ENCODE data around the gene MEGF6.

Gene MEGF6

DNA sequence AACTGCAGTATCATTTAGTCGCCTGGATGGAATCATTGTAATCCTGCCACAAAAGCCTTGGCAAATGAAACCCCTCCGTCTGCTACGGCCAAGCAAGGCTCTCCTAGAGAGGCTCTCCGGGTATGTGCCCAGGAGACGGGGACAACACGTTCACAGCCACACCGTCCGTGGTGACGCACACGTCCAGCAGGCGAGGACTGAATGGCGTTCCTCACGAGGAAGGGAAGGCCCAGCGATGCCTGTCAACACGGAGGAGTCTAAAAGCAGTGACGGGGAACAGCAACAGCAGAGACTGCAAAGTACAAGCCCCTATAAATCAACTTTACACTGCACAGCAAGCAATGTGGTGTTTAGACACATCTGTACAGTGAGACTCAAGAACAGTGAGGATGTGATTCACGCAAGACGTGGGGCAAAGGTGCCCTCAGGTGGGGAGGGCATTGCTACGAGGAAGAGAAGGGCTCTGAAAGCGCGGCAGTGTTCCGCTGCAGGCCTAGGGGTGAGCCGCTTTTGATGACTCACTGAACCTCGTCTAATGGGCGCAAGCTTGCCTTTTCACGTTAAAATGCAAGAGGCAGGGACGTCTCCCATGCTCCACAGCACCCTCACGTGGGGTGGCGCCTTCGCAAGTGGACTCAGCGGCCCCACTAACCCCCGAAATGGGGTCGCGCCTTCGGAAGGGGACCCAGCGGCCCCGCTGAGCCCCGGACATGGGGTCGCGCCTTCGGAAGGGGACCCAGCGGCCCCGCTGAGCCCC lies 31.8 kb upstream of the MEGF6 start:
- no peak for DNase-seq

DNA sequence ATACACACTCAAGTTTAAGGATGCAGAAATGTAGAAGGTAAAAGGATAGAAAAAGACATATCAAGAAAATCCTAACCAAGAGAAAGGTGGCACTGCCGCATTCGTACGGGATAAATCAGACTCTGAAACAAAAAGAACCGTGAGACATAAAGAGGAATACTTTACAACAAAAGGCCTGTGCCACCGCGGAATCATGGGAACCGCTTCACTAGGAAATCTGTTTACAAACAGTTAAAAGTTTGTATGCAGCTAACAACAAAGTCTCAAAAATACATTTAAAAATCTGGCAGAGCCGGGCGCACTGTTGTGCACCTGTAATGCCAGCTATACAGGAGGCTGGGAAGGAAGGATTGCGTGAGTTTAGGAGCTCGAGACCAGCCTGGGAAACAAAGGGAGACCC lies 30.5 kb upstream of the MEGF6 start:
- DNase-seq = no peak

- no peak for DNase-seq
Measured at GRCh38 chr1:3641046-3641760, 29.9 kb upstream of the MEGF6 start.

GRCh38 chr1:3640121-3640837 lies 29.0 kb upstream of the MEGF6 start:
- DNase-seq = no peak

DNA sequence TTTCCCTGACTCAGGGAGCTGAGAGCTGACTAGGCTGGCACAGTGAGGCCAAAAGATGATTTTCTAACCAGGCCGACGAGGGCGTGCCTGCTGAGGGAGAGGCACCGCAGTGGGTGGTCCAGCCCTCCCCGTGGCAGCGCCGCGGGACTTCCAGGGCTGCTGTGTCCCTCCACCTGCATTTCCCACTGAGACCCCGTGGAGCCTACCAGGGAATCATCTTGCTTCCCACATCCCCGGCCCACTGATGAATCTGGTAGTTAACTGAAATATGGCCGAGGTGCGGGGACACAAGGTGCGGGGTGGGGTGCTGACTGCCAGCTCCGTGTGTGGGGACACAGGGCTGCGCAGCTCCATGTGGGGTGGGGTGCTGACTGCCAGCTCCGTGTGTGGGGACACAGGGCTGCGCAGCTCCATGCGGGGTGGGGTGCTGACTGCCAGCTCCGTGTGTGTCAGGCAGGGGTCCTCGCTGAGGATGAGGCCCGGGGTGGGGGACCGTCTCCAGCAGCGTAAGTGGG lies 28.1 kb upstream of the MEGF6 start:
- DNase-seq = no peak

DNA sequence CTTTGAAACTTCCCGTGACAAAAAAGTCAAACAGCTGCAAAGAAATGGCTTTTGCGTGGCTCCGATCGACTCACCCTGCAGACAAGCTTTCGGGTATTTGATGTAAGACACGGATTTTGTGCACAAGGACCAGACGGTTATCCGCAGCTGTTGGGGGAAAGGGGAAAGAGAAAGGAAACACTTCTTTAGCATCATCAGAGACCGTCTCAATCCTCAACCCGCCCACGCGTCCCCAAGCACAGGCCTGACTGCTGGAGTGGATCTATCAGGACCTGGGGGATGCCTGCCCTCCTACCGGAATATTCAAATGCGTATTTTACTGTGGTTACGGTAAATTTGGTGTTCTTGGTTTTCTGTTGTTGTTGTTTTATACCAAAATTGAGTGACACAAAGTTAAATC lies 27.4 kb upstream of the MEGF6 start:
- DNase-seq = no peak

- DNase-seq = no peak
Measured at GRCh38 chr1:3638027-3638426, 26.7 kb upstream of the MEGF6 start.

GRCh38 chr1:3636531-3636930 lies 25.2 kb upstream of the MEGF6 start:
- no peak for DNase-seq

- no peak for DNase-seq
Measured at GRCh38 chr1:3636080-3636479, 24.8 kb upstream of the MEGF6 start.

GRCh38 chr1:3634059-3634800 lies 22.9 kb upstream of the MEGF6 start:
- DNase-seq = no peak

DNA sequence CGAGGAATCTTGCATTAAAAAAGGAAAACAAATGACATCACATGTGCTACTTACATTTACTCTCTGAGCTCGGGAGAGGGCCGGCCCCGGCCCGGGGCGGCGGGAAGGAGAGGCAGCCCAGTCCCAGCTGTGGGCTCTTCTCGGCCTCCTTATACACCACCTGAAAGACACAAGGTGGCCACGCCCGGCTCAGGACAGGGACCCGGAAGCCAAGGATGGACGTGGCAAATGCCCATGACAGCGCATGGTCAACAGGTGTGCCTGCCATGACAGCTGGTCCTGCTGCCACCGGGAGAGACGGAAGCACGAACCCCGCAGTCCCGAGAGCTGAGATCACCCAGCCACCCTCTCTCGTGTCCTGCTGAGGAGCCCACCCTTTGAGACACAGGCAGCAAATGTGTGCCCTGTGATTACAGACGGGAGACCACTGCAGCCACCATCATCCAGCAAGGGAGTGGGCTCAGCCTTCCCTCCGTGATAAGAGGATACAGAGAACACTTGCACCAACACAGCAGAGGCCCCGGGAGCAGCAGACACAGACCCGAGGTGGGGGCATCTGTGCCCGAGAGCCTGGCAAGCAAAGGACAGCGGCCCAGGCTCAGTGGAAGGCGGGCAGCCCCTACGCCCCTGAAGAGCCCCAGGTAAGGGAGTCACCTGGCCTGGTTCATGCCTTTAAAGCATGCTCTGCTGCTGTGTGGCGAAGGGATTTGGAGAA lies 22.2 kb upstream of the MEGF6 start:
- DNase-seq = no peak

DNA sequence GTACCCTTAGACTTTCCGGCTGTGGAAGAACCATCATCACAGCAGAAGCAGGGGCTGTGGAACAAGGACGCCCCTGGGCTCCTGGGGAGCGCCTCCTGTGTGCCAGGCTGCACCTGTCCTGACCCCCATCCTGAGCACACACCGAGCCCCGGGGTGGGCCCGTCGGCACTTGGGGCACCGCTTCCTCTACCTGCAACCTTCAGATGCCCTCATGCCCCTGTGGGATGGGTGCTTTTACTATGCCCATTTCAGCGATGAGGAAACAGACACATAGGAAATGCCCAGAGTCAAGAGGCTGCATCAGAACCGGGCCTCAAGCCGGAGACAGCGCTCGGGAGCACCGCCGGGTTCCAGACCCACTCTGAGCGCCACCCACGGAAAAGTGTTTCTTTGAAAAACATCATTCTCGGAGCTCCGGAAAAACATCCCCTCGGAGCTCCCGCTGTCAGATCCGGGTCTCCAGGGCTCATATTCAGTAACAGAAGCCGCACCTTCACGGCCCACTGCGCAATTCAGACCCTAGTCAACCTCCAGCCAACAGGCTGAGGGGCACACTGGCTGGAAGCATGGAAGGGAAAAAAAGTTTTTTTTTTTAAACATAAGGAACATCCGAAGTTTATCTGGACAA lies 21.5 kb upstream of the MEGF6 start:
- DNase-seq = no peak

GRCh38 chr1:3632298-3632697 lies 21.0 kb upstream of the MEGF6 start:
- no peak for DNase-seq

DNA sequence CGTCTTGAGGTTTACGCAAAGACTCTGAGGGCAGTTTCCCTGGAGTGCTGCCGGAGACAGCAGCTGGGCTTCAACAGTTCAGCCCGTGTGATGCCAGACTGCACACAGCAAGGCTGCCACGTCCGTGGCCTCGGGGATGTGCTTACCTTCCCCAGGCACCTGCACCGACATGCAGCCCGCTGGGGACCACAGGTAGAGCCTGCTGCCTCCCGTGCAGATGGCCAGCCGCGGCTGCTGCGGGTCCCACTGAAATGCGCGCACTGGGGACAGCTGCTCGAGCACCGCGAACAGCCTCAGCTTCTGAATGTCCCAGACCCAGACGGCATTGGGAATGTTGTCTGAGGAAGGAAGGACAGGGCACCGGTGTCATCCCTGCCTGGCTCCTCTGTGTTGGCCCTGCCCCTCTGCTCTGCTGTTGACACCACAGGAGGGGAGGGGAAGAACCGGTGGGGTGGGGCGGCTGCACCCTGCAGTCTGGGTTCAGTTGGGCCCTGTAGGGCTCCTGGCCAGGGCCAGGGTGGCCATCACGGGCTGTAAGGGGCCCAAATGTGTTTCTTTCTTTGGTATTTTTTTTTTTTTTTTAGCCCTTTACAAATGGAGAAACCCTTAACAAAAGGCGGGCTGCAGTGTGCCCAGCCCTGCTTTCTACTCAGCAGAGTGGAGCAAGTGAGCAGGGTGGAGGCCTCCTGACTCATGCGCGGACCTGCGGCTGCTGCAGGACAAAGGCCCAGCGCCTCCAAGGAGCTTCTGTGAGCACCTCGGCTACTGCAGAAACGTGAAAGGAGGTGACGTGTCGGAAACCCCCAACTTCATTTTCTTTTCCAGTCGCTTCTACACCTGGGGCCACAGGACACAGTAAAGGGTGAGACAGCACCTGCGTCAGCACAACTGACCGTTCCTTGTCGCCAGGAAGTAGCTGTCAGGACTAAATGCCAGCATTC lies 20.3 kb upstream of the MEGF6 start:
- peak; percentile 65 for DNase-seq

- DNase-seq = peak; percentile 76
Measured at GRCh38 chr1:3630914-3631313, 19.6 kb upstream of the MEGF6 start.

GRCh38 chr1:3630161-3630611 lies 18.9 kb upstream of the MEGF6 start:
- no peak for DNase-seq

- no peak for DNase-seq
Measured at GRCh38 chr1:3629561-3630160, 18.4 kb upstream of the MEGF6 start.

GRCh38 chr1:3628445-3628844 lies 17.1 kb upstream of the MEGF6 start:
- DNase-seq = peak; percentile 20

- no peak for DNase-seq
Measured at GRCh38 chr1:3627515-3628253, 16.4 kb upstream of the MEGF6 start.
